H9 (cell line): ENCODE results near the gene ACAD8. TPM values are rescaled to one million over a fixed set of nuclear protein-coding genes. Genes with fewer than 3 reads are reported as not detected.

Experiments used
- DNase-seq: peaks from one replicate; pipeline ENCODE4 v3.0.0-alpha.2; 2017
- H2AFZ ChIP-seq: one replicate; pipeline ENCODE4 v1.6.1; 2013; ENCODE audit warnings: mild to moderate bottlenecking, low read length, control low read depth, moderate library complexity
- H2AK5ac ChIP-seq: 2 replicates; pipeline ENCODE4 v1.6.1; 2013; ENCODE audit warnings: low read length, control low read depth, mixed read lengths; ENCODE audit not compliant: insufficient read length
- H2BK120ac ChIP-seq: one replicate; pipeline ENCODE4 v1.6.1; 2013; ENCODE audit warnings: low read depth, mild to moderate bottlenecking, low read length, control low read depth, inconsistent platforms; ENCODE audit not compliant: poor library complexity, severe bottlenecking
- H2BK12ac ChIP-seq: 2 replicates; pipeline ENCODE4 v1.6.1; 2013; ENCODE audit warnings: low read length, control low read depth, mixed read lengths, low read depth; ENCODE audit not compliant: insufficient read length
- H2BK15ac ChIP-seq: 2 replicates; pipeline ENCODE4 v1.6.1; 2013; ENCODE audit warnings: low read depth, low read length, control low read depth
- H2BK20ac ChIP-seq: one replicate; pipeline ENCODE4 v1.6.1; 2013; ENCODE audit warnings: low read depth, mild to moderate bottlenecking, low read length, control low read depth, inconsistent platforms; ENCODE audit not compliant: poor library complexity, severe bottlenecking
- H2BK5ac ChIP-seq: 2 replicates; pipeline ENCODE4 v1.6.1; 2013; ENCODE audit warnings: low read length, control low read depth, mixed read lengths; ENCODE audit not compliant: insufficient read length
- H3K14ac ChIP-seq: 2 replicates; pipeline ENCODE4 v1.6.1; 2013; ENCODE audit warnings: low read length, control low read depth; ENCODE audit not compliant: insufficient read depth
- H3K18ac ChIP-seq: 2 replicates; pipeline ENCODE4 v1.6.1; 2013; ENCODE audit warnings: low read depth, mild to moderate bottlenecking, mixed read lengths, low read length, control low read depth; ENCODE audit not compliant: insufficient read length
- H3K23ac ChIP-seq: 2 replicates; pipeline ENCODE4 v1.6.1; 2013; ENCODE audit warnings: low read length, control low read depth, mixed read lengths, low read depth; ENCODE audit not compliant: insufficient read length
- H3K23me2 ChIP-seq: 2 replicates; pipeline ENCODE4 v1.6.1; 2013; ENCODE audit warnings: low read depth, mild to moderate bottlenecking, mixed read lengths, low read length, control low read depth; ENCODE audit not compliant: insufficient read length, poor library complexity, severe bottlenecking
- H3K27ac ChIP-seq: 2 replicates; pipeline ENCODE4 v1.5.1; 2013; ENCODE audit warnings: low read length, control low read depth, mixed read lengths, low read depth; ENCODE audit not compliant: insufficient read length
- H3K27me3 ChIP-seq: 2 replicates; pipeline ENCODE4 v1.6.1; 2013; ENCODE audit warnings: low read length, control low read depth, inconsistent platforms; ENCODE audit not compliant: insufficient read depth
- H3K4ac ChIP-seq: 2 replicates; pipeline ENCODE4 v1.6.1; 2013; ENCODE audit warnings: low read depth, mild to moderate bottlenecking, control low read depth, inconsistent platforms, low read length, moderate library complexity
- H3K4me1 ChIP-seq: 2 replicates; pipeline ENCODE4 v1.6.1; 2013; ENCODE audit warnings: low read length, control low read depth, inconsistent platforms; ENCODE audit not compliant: insufficient read depth
- H3K4me2 ChIP-seq: 2 replicates; pipeline ENCODE4 v1.6.1; 2013; ENCODE audit warnings: low read length, control low read depth, mixed read lengths; ENCODE audit not compliant: insufficient read length, insufficient read depth
- H3K56ac ChIP-seq: 2 replicates; pipeline ENCODE4 v1.6.1; 2013; ENCODE audit warnings: low read depth, mild to moderate bottlenecking, mixed read lengths, low read length, control low read depth; ENCODE audit not compliant: insufficient read length
- H3K79me1 ChIP-seq: 2 replicates; pipeline ENCODE4 v1.6.1; 2013; ENCODE audit warnings: low read depth, mild to moderate bottlenecking, moderate library complexity, low read length, control low read depth, inconsistent platforms; ENCODE audit not compliant: insufficient read depth, poor library complexity, severe bottlenecking
- H3K79me2 ChIP-seq: 2 replicates; pipeline ENCODE4 v1.6.1; 2013; ENCODE audit warnings: low read length, control low read depth, inconsistent platforms; ENCODE audit not compliant: insufficient read depth
- H3K9ac ChIP-seq: 2 replicates; pipeline ENCODE4 v1.6.1; 2013; ENCODE audit warnings: low read length, control low read depth, mixed read lengths; ENCODE audit not compliant: insufficient read length; ENCODE audit errors: extremely low read depth
- H3K9me3 ChIP-seq: one replicate; pipeline ENCODE4 v1.6.1; 2013; ENCODE audit warnings: low read depth, low read length, inconsistent platforms; ENCODE audit not compliant: control insufficient read depth
- H3T11ph ChIP-seq: one replicate; pipeline ENCODE4 v1.6.1; 2013; ENCODE audit warnings: mild to moderate bottlenecking, low read length, control low read depth, inconsistent platforms
- H4K20me1 ChIP-seq: one replicate; pipeline ENCODE4 v1.6.1; 2013; ENCODE audit not compliant: control insufficient read depth, insufficient read length, insufficient read depth
- H4K5ac ChIP-seq: 2 replicates; pipeline ENCODE4 v1.6.1; 2013; ENCODE audit warnings: low read depth, mild to moderate bottlenecking, mixed read lengths, low read length, control low read depth; ENCODE audit not compliant: insufficient read length
- H4K8ac ChIP-seq: replicated peaks from 2 replicates; pipeline ENCODE4 v1.6.1; 2013; ENCODE audit warnings: low read length, control low read depth, mixed read lengths, low read depth; ENCODE audit not compliant: insufficient read length
- H4K91ac ChIP-seq: 2 replicates; pipeline ENCODE4 v1.6.1; 2013; ENCODE audit warnings: low read depth, mild to moderate bottlenecking, moderate library complexity, mixed read lengths, low read length, control low read depth; ENCODE audit not compliant: insufficient read length
- H3K27ac Mint-ChIP-seq, 3 experiments: 2 replicates in 2 of 3; 3 replicates in 1 of 3; pipeline ENCODE4 v1.8.0; 2020 to 2021; ENCODE audit warnings: mixed read lengths in 3 of 3, mild to moderate bottlenecking in 1 of 3, moderate library complexity in 1 of 3
- H3K27me3 Mint-ChIP-seq: 2 replicates; pipeline ENCODE4 v1.8.0; 2021; ENCODE audit warnings: low read depth, mild to moderate bottlenecking, moderate library complexity, mixed read lengths
- H3K36me3 Mint-ChIP-seq, 3 experiments: 2 replicates in 2 of 3; 3 replicates in 1 of 3; pipeline ENCODE4 v1.8.0; 2020 to 2021; ENCODE audit warnings: low read depth in 3 of 3, mixed read lengths in 3 of 3; ENCODE audit not compliant: insufficient read depth in 1 of 3
- H3K4me1 Mint-ChIP-seq, 2 experiments: 2 replicates each; pipeline ENCODE4 v1.8.0; 2020; ENCODE audit warnings: mixed read lengths in 2 of 2
- H3K4me3 Mint-ChIP-seq, 2 experiments: 2 replicates in 1 of 2; 3 replicates in 1 of 2; pipeline ENCODE4 v1.8.0; 2020 to 2021; ENCODE audit warnings: mild to moderate bottlenecking in 2 of 2, mixed read lengths in 2 of 2, moderate library complexity in 1 of 2
- H3K9me3 Mint-ChIP-seq, 2 experiments: 2 replicates in 1 of 2; 3 replicates in 1 of 2; pipeline ENCODE4 v1.8.0; 2020; ENCODE audit warnings: mild to moderate bottlenecking in 2 of 2, mixed read lengths in 2 of 2, moderate library complexity in 1 of 2
- CTCF ChIP-seq: fragments of 200-600 bp; sonication (generic); conservative IDR thresholded peaks from 3 replicates; pipeline ENCODE4 v1.8.0; 2021; ENCODE audit warnings: antibody characterized with exemption, mild to moderate bottlenecking
- WGBS: extraction: QIAGEN DNeasy Blood & Tissue Kit; methylation state at CpG from one replicate; pipeline ENCODE4 v1.1.7; 2013; ENCODE audit warnings: missing lambda C conversion rate, low lambda C conversion rate, mixed read lengths; ENCODE audit not compliant: insufficient read length; ENCODE audit errors: extremely low coverage; 5-methylcytosine and 5-hydroxymethylcytosine counted together
- total RNA-seq: library from RNA; stranded (reverse); gene quantifications from 2 replicates; pipeline ENCODE4 v1.2.1, GENCODE V29; 2021

The ACAD8 gene
- total RNA-seq, 1 experiment from 2014 or later: 46.8 TPM

- Mint-ChIP-seq H3K27me3 (no peaks in the 10 kb centered on the region), H3K4me1 (peaks cover 1 to 2% of the 10 kb centered on the region in 2 experiments), H3K36me3 (peaks cover 9 to 36% (median 18%) of the 10 kb centered on the region in 3 experiments; a peak in 6 of 7 replicates)
These were observed 41.3 kb downstream of the ACAD8 start for GRCh38 chr11:134294664-134295063.

More at GRCh38 chr11:134294664-134295063, 41.3 kb downstream of the ACAD8 start:
- no peaks in the 10 kb centered on the region for H3K23me2 ChIP-seq
- no peak overlapping the region for H4K8ac ChIP-seq
- no peak overlapping the region for H2BK120ac ChIP-seq
- H4K5ac ChIP-seq: no peak overlapping the region
- no peak overlapping the region for H3K9ac ChIP-seq
- no peak overlapping the region for H2AFZ ChIP-seq
- no peaks in the 10 kb centered on the region for H3K79me1 ChIP-seq
- no peak overlapping the region for H2BK12ac ChIP-seq
- no peaks in the 10 kb centered on the region for H3K4me1 ChIP-seq
- no peak overlapping the region for H2BK15ac ChIP-seq
- no peak overlapping the region for H3K4me2 ChIP-seq
- no peaks in the 10 kb centered on the region for H4K20me1 ChIP-seq
- no peaks in the 10 kb centered on the region for H3K27me3 ChIP-seq
- no peak overlapping the region for H3K14ac ChIP-seq
- H3K56ac ChIP-seq: no peak overlapping the region
- H4K91ac ChIP-seq: no peak overlapping the region
- H3K4ac ChIP-seq: no peak overlapping the region
- DNase-seq: no peak
- no peaks in the 10 kb centered on the region for H3K9me3 Mint-ChIP-seq
- no peak for TF ChIP-seq CTCF
- no peak overlapping the region for H3K18ac ChIP-seq
- no peaks in the 10 kb centered on the region for H3K79me2 ChIP-seq
- H2BK20ac ChIP-seq: no peak overlapping the region
- H3K9me3 ChIP-seq: no peaks in the 10 kb centered on the region
- H3K23ac ChIP-seq: no peak overlapping the region
- H3K4me3 Mint-ChIP-seq: no peak overlapping the region
- H2AK5ac ChIP-seq: no peak overlapping the region
- H3K27ac ChIP-seq: no peak overlapping the region
- no CpG with 5 or more reads among the region's 9 CpGs for WGBS
- no peak overlapping the region for H2BK5ac ChIP-seq
- H3T11ph ChIP-seq: no peak overlapping the region
- H3K27ac Mint-ChIP-seq: no peak overlapping the region; a peak in 1 of 7 replicates
